Measurements from ENCODE around the gene NIPAL1. TPM values are rescaled to one million over a fixed set of nuclear protein-coding genes. Genes with fewer than 3 reads are reported as not detected.

The NIPAL1 gene
- total RNA-seq, 1 experiment from 2014 or later, result 21.0 TPM

GRCh38 chr4:48024522-48024921 is 8.0 kb downstream of the NIPAL1 start:
- Mint-ChIP-seq H3K27ac (ENCODE audit: unreplicated experiment) (no peak overlapping the region), H3K4me1 (ENCODE audit: low read depth, unreplicated experiment) (peaks cover 17% of the 10 kb centered on the region), H3K36me3 (ENCODE audit: insufficient read depth, unreplicated experiment) (peaks cover 26% of the 10 kb centered on the region), H3K9me3 (ENCODE audit: low read depth, unreplicated experiment) (no peaks in the 10 kb centered on the region), H3K4me3 (ENCODE audit: low read depth, unreplicated experiment) (no peak overlapping the region), H3K27me3 (ENCODE audit: unreplicated experiment) (no peaks in the 10 kb centered on the region)
- TF ChIP-seq CTCF (IDR thresholded peaks at IDR 0.05; ENCODE audit: unreplicated experiment), result no peak
- CTCF ChIA-PET, result no interaction called here
- DNase-seq, result no peak
- intact Hi-C loops (cut with micrococcal nuclease; ENCODE audit: unreplicated experiment), result no loop called here
- BruUV-seq (replicated peaks), result no TSS peak

GRCh38 chr4:48025005-48025404 is 8.4 kb downstream of the NIPAL1 start:
- H3K4me3 Mint-ChIP-seq (ENCODE audit: low read depth, unreplicated experiment), result no peak overlapping the region
- DNase-seq, result no peak
- no peak overlapping the region for H3K27ac Mint-ChIP-seq (ENCODE audit: unreplicated experiment)
- no peak for TF ChIP-seq CTCF (IDR thresholded peaks at IDR 0.05; ENCODE audit: unreplicated experiment)
- CTCF ChIA-PET, result no interaction called here
- intact Hi-C loops (cut with micrococcal nuclease; ENCODE audit: unreplicated experiment), result no loop called here
- H3K4me1 Mint-ChIP-seq (ENCODE audit: low read depth, unreplicated experiment), result peaks cover 12% of the 10 kb centered on the region
- H3K27me3 Mint-ChIP-seq (ENCODE audit: unreplicated experiment), result no peaks in the 10 kb centered on the region
- peaks cover 26% of the 10 kb centered on the region for H3K36me3 Mint-ChIP-seq (ENCODE audit: insufficient read depth, unreplicated experiment)
- no TSS peak for BruUV-seq (replicated peaks)
- no peaks in the 10 kb centered on the region for H3K9me3 Mint-ChIP-seq (ENCODE audit: low read depth, unreplicated experiment)

- no peak for DNase-seq
- H3K4me3 Mint-ChIP-seq (ENCODE audit: low read depth, unreplicated experiment), result no peak overlapping the region
- H3K27ac Mint-ChIP-seq (ENCODE audit: unreplicated experiment), result no peak overlapping the region
- intact Hi-C loops (cut with micrococcal nuclease; ENCODE audit: unreplicated experiment), result no loop called here
- no peaks in the 10 kb centered on the region for H3K27me3 Mint-ChIP-seq (ENCODE audit: unreplicated experiment)
- H3K36me3 Mint-ChIP-seq (ENCODE audit: insufficient read depth, unreplicated experiment), result peaks cover 21% of the 10 kb centered on the region
- peaks cover 10% of the 10 kb centered on the region for H3K4me1 Mint-ChIP-seq (ENCODE audit: low read depth, unreplicated experiment)
- CTCF ChIA-PET, result no interaction called here
- no peak for TF ChIP-seq CTCF (IDR thresholded peaks at IDR 0.05; ENCODE audit: unreplicated experiment)
- no peaks in the 10 kb centered on the region for H3K9me3 Mint-ChIP-seq (ENCODE audit: low read depth, unreplicated experiment)
- no TSS peak for BruUV-seq (replicated peaks)
Measured at GRCh38 chr4:48027653-48028052, 11.1 kb downstream of the NIPAL1 start.

- TF ChIP-seq CTCF (IDR thresholded peaks at IDR 0.05; ENCODE audit: unreplicated experiment), result no peak
- intact Hi-C loops (cut with micrococcal nuclease; ENCODE audit: unreplicated experiment), result no loop called here
- Mint-ChIP-seq H3K27me3 (ENCODE audit: unreplicated experiment) (no peaks in the 10 kb centered on the region), H3K4me3 (ENCODE audit: low read depth, unreplicated experiment) (no peak overlapping the region), H3K4me1 (ENCODE audit: low read depth, unreplicated experiment) (peaks cover 20% of the 10 kb centered on the region), H3K9me3 (ENCODE audit: low read depth, unreplicated experiment) (no peaks in the 10 kb centered on the region), H3K27ac (ENCODE audit: unreplicated experiment) (no peak overlapping the region), H3K36me3 (ENCODE audit: insufficient read depth, unreplicated experiment) (peaks cover 21% of the 10 kb centered on the region)
- no peak for DNase-seq
- BruUV-seq (replicated peaks), result no TSS peak
- CTCF ChIA-PET, result no interaction called here
Measured at GRCh38 chr4:48028696-48029095, 12.1 kb downstream of the NIPAL1 start.
